Thyroid gland (tissue), 4 donors: ENCODE data around the gene TBK1.

Experiments
- POLR2A ChIP-seq, 2 donors: fragments of 450-650 bp; IDR thresholded peaks; one replicate each; pipeline ENCODE4 v1.6.1; 2017; ENCODE audit warnings: antibody characterized with exemption in 2 of 2, mild to moderate bottlenecking in 2 of 2, moderate library complexity in 1 of 2
- TF ChIP-seq, protein P1 (sequence below), 6 experiments: fragments of 200-600 bp in 3 of 6; fragments of 450-650 bp in 3 of 6; sonication (generic) in 3 of 6; IDR thresholded peaks; one replicate each; pipeline ENCODE4 v1.5.1; 2016 to 2019; ENCODE audit warnings: antibody characterized with exemption in 6 of 6, mild to moderate bottlenecking in 2 of 6, inconsistent platforms in 1 of 6, moderate library complexity in 1 of 6

DNA sequence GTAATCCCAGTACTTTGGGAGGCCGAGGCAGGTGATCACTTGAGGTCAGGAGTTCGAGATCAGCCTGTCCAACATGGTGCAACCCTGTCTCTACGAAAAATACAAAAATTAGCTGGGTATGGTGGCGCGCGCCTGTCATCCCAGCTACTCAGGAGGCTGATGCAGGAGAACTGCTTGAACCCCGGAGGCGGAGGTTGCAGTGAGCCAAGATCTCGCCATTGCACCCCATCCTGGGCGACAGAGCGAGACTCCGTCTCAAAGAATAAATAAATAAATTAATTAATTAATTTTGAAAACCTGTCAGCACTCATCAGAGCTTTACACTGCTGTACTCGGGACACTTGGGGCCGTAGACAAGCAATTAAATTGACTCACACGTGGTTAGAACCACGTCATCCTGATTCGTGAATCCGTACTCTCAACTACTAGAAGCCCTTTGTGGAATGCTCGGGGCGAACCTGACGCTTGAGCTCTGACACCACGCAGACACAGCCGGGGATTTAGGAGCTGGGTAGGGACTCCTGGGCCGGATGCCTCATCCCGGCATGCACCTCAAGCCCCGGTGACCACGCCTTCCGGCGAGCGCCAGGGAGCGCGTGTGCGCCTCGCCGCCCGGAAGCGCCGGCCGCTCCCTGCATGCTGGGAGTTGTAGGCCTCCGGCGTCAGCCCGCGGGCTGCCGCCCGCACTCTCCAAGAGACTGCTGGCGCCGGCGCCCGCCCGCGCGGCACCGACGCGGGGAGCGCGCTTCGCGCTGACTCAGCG is 48.0 kb upstream of the TBK1 start, which contains the start of gene XPOT:
- TF ChIP-seq POLR2A (IDR thresholded peaks at IDR 0.05) = peak in 1 of 2 donors; percentile 86
- TF ChIP-seq, protein P1, sequence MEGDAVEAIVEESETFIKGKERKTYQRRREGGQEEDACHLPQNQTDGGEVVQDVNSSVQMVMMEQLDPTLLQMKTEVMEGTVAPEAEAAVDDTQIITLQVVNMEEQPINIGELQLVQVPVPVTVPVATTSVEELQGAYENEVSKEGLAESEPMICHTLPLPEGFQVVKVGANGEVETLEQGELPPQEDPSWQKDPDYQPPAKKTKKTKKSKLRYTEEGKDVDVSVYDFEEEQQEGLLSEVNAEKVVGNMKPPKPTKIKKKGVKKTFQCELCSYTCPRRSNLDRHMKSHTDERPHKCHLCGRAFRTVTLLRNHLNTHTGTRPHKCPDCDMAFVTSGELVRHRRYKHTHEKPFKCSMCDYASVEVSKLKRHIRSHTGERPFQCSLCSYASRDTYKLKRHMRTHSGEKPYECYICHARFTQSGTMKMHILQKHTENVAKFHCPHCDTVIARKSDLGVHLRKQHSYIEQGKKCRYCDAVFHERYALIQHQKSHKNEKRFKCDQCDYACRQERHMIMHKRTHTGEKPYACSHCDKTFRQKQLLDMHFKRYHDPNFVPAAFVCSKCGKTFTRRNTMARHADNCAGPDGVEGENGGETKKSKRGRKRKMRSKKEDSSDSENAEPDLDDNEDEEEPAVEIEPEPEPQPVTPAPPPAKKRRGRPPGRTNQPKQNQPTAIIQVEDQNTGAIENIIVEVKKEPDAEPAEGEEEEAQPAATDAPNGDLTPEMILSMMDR (IDR thresholded peaks at IDR 0.05) = no peak
